ENCODE results near the gene KIF21B. TPM values are rescaled to one million over a fixed set of nuclear protein-coding genes. Genes with fewer than 3 reads are reported as not detected.

KIF21B gene
- total and polyA plus RNA-seq, 9 of the 15 experiments (the other 6 are each of a cell fraction or from before 2014, with no cell fraction given): 0.46 to 13.4 (median 5.9) TPM

GRCh38 chr1:201026234-201026633 is 2.7 kb upstream of the KIF21B start:
- no peaks in the 10 kb centered on the region; the same call in 1 of the 2 replicates for H4K20me1 ChIP-seq (replicated peaks; ENCODE audit: control insufficient read depth, insufficient read depth, low read length)
- ChIA-PET CTCF (ENCODE audit: low intra/inter-chr PET ratio) (interaction anchor here (0.6 kb wide), 1 partner anchor 10 kb away, joined by 5 read pairs; no protein-coding TSS in a partner anchor), POLR2A (interaction anchor here (0.7 to 2.1 kb wide), 3 partner anchors 11 to 148 kb away, joined by 3 to 11 read pairs (median 4); no protein-coding TSS in a partner anchor)
- no TSS peak for BruUV-seq (replicated peaks)
- no peak overlapping the region for H3K27ac ChIP-seq (ENCODE audit: extremely low read depth, low read depth, low read length)
- peaks cover 11% of the 10 kb centered on the region; the same call in 2 of the 3 replicates for H3K79me2 ChIP-seq (ENCODE audit: control insufficient read depth, insufficient read depth, low read length)
- peaks cover 2 to 9% of the 10 kb centered on the region in 2 experiments; a peak in 2 of 5 replicates for H3K27me3 ChIP-seq (ENCODE audit: control insufficient read depth in 2 of 2, insufficient read depth in 2 of 2, low read length in 2 of 2)
- intact Hi-C loops (cut with micrococcal nuclease) (no loop called here), in situ Hi-C loops (cut with MboI) (no loop called here)
- ATAC-seq: no peak
- DNase-seq (ENCODE audit: extremely low read depth in 1 of 4, low spot score in 3 of 4): peak in 2 of 4 experiments; percentile 39 to 41
- peaks cover 7% of the 10 kb centered on the region for H3K9me1 ChIP-seq (ENCODE audit: control insufficient read depth, insufficient read depth, low read length)
- peaks cover 28 to 50% of the 10 kb centered on the region in 2 experiments for H3K4me1 ChIP-seq (replicated peaks in 1 of 2; ENCODE audit: control insufficient read depth in 2 of 2, insufficient read depth in 2 of 2, low read length in 2 of 2)
- TF ChIP-seq TAF7 (tag; IDR thresholded peaks at IDR 0.05) (no peak), EGR1 (conservative IDR thresholded peaks at IDR 0.05) (peak; percentile 72), PHTF2 (CRISPR knock-in tag; IDR thresholded peaks at IDR 0.05) (no peak), SRSF3 (IDR thresholded peaks at IDR 0.05; ENCODE audit: insufficient read depth, low read length) (no peak), CBFA2T3 (IDR thresholded peaks at IDR 0.05) (peak; percentile 40)
- TF ChIP-seq, protein P1, sequence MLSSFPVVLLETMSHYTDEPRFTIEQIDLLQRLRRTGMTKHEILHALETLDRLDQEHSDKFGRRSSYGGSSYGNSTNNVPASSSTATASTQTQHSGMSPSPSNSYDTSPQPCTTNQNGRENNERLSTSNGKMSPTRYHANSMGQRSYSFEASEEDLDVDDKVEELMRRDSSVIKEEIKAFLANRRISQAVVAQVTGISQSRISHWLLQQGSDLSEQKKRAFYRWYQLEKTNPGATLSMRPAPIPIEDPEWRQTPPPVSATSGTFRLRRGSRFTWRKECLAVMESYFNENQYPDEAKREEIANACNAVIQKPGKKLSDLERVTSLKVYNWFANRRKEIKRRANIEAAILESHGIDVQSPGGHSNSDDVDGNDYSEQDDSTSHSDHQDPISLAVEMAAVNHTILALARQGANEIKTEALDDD (IDR thresholded peaks at IDR 0.05): 0 out of 2 replicates have a peak, but pooled peaks have one; percentile 22
- no peaks in the 10 kb centered on the region for H3K36me3 ChIP-seq (ENCODE audit: control insufficient read depth, insufficient read depth, low read length)
- no peaks in the 10 kb centered on the region for H3K9me3 ChIP-seq (replicated peaks; ENCODE audit: control insufficient read depth, insufficient read depth, low read depth, low read length)
- no peak overlapping the region for H3K4me3 ChIP-seq
- no peak overlapping the region for H3K9ac ChIP-seq (ENCODE audit: insufficient read depth in 1 of 2, low read depth in 2 of 2, low read length in 2 of 2)
- no peak overlapping the region for H3K4me2 ChIP-seq (ENCODE audit: insufficient read depth, low read length)
- no peak overlapping the region for H2AFZ ChIP-seq (ENCODE audit: low read depth, low read length)
- WGBS (ENCODE audit: insufficient coverage, low coverage, missing lambda C conversion rate): 8% methylated on average over 3 of the region's 3 CpGs
- FAIRE-seq: no peak
